GM12875 (cell line): ENCODE results near the gene GALNT17.

ENCODE experiments used
- H3K4me3 ChIP-seq: one replicate; pipeline ENCODE4 v1.5.1; 2011; ENCODE audit warnings: low read depth, low read length, control low read depth
- TF ChIP-seq, protein P1 (sequence below): IDR thresholded peaks from 2 replicates; pipeline ENCODE4 v1.5.1; 2011; ENCODE audit warnings: low read depth, mild to moderate bottlenecking, control low read depth, inconsistent platforms, low read length, moderate library complexity, borderline replicate concordance; ENCODE audit not compliant: insufficient read depth

The GALNT17 gene

DNA sequence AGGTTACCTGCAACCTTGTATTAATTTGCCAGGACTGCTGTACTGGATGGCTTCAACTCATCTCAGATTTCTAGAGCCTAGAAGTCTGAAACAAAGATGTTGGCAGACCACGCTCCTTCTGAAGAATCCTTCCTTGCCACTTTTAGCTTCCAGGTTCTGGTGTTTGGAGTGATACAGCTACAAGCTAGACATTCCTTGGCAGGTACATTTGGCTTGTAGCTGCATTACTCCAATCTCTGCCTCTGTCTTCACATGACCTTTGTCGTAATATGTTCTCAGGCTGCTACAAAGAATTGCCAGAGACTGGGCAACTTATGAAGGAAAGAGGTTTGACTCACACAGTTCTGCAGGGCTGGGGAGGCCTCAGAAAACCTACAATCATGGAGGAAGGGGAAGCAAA lies 146.3 kb downstream of the GALNT17 start:
- no peak overlapping the region for H3K4me3 ChIP-seq
- TF ChIP-seq, protein P1, sequence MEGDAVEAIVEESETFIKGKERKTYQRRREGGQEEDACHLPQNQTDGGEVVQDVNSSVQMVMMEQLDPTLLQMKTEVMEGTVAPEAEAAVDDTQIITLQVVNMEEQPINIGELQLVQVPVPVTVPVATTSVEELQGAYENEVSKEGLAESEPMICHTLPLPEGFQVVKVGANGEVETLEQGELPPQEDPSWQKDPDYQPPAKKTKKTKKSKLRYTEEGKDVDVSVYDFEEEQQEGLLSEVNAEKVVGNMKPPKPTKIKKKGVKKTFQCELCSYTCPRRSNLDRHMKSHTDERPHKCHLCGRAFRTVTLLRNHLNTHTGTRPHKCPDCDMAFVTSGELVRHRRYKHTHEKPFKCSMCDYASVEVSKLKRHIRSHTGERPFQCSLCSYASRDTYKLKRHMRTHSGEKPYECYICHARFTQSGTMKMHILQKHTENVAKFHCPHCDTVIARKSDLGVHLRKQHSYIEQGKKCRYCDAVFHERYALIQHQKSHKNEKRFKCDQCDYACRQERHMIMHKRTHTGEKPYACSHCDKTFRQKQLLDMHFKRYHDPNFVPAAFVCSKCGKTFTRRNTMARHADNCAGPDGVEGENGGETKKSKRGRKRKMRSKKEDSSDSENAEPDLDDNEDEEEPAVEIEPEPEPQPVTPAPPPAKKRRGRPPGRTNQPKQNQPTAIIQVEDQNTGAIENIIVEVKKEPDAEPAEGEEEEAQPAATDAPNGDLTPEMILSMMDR: no peak

GRCh38 chr7:71281261-71281660 lies 149.3 kb downstream of the GALNT17 start:
- TF ChIP-seq, protein P1: no peak
- no peak overlapping the region for H3K4me3 ChIP-seq

- no peak overlapping the region for H3K4me3 ChIP-seq
- TF ChIP-seq, protein P1: no peak
Measured at GRCh38 chr7:71283802-71284201, 151.9 kb downstream of the GALNT17 start.

DNA sequence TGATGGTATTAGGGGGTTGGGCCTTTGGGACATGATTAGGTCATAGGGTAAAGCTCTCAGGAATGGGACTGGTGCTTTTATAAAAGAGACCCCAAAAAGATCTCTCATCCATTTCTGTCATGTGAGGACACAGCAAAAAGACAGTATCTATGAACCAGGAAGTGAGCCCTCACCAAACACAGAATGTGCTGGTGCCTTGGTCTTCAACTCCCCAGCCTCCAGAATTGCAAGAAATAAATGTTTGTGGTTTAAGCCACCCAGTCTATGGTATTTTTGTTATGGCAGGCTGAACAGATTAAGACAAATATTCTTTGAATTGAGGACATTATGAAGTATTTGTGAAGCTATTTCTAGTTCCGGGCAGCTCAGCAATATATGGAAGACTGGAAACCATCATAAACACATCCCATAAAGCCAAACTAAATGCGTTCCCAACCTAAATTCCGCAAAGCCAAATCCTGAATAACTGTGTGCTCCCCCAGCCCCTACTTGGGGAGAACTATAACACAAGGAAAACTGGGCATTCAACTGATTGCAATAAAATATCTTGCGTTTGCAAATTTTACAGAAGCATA lies 153.7 kb downstream of the GALNT17 start:
- H3K4me3 ChIP-seq: no peak overlapping the region
- TF ChIP-seq, protein P1: no peak

- TF ChIP-seq, protein P1: no peak
- H3K4me3 ChIP-seq: no peak overlapping the region
Measured at GRCh38 chr7:71286336-71286735, 154.4 kb downstream of the GALNT17 start.

GRCh38 chr7:71286924-71287323 lies 155.0 kb downstream of the GALNT17 start:
- H3K4me3 ChIP-seq: no peak overlapping the region
- TF ChIP-seq, protein P1: no peak

DNA sequence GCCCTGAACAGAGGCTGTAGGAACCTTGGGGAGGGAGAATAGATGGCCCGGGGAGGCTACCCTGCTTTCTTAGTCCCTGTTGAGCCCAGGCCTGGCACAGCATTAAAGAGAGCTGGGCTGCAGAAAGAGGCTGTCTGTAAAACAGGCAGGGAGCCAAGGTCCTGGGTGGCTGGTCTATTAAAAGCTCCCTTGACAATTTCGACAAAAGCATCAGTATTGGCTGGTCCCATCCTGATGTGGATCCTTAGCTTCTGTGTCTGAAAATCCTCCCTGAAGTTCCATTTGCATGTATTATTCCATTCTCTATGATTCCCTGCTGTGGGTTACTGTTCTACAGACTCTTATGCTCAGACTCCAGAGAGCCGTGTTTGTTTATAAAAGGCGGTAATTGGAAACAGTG lies 158.5 kb downstream of the GALNT17 start:
- TF ChIP-seq, protein P1: no peak
- no peak overlapping the region for H3K4me3 ChIP-seq
